HepG2 (cell line): Measurements from ENCODE around the gene SETD5. TPM values are rescaled to one million over a fixed set of nuclear protein-coding genes. Genes with fewer than 3 reads are reported as not detected.

Experiments
- ATRX ChIP-seq: sonication (generic); formaldehyde crosslinking; IDR thresholded peaks from 2 replicates; pipeline ENCODE4 v1.4.0; 2020; ENCODE audit warnings: missing genetic modification reagents, borderline replicate concordance
- CBFB ChIP-seq: sonication (generic); formaldehyde crosslinking; IDR thresholded peaks from 2 replicates; pipeline ENCODE4 v1.4.0; 2020; ENCODE audit warnings: missing genetic modification reagents
- CENPX ChIP-seq: sonication (generic); formaldehyde crosslinking; IDR thresholded peaks from 2 replicates; pipeline ENCODE4 v1.9.0; 2021; ENCODE audit warnings: mild to moderate bottlenecking, missing genetic modification reagents, moderate library complexity
- HMG20A ChIP-seq: IDR thresholded peaks from 2 replicates; pipeline ENCODE4 v1.6.1; 2016; ENCODE audit warnings: borderline replicate concordance
- HNRNPK ChIP-seq: fragments of 200-400 bp; formaldehyde crosslinking; IDR thresholded peaks from 2 replicates; pipeline ENCODE4 v1.6.1; 2018; ENCODE audit warnings: low read length, low read depth, moderate library complexity, mild to moderate bottlenecking; ENCODE audit not compliant: poor library complexity, severe bottlenecking
- HOXA7 ChIP-seq: sonication (generic); formaldehyde crosslinking; IDR thresholded peaks from 2 replicates; pipeline ENCODE4 v1.8.1; 2022; ENCODE audit warnings: mild to moderate bottlenecking, missing genetic modification reagents, moderate library complexity
- IRX3 ChIP-seq: sonication (generic); formaldehyde crosslinking; IDR thresholded peaks from 2 replicates; pipeline ENCODE4 v1.8.1; 2023; ENCODE audit warnings: mild to moderate bottlenecking, low read depth, missing genetic modification reagents, borderline replicate concordance
- KDM1A ChIP-seq: IDR thresholded peaks from 2 replicates; pipeline ENCODE4 v1.6.1; 2016; ENCODE audit warnings: missing compliant biosample characterization
- NR3C1 ChIP-seq: sonication (generic); formaldehyde crosslinking; IDR thresholded peaks from 2 replicates; pipeline ENCODE4 v1.4.0; 2020; ENCODE audit warnings: missing genetic modification reagents
- RXRB ChIP-seq: IDR thresholded peaks from 2 replicates; pipeline ENCODE4 v1.6.1; 2016; ENCODE audit warnings: borderline replicate concordance, missing genetic modification reagents, missing compliant biosample characterization
- SRY ChIP-seq: sonication (generic); formaldehyde crosslinking; IDR thresholded peaks from 2 replicates; pipeline ENCODE4 v1.8.0; 2022; ENCODE audit warnings: mild to moderate bottlenecking, missing genetic modification reagents
- STAT5B ChIP-seq: sonication (generic); formaldehyde crosslinking; IDR thresholded peaks from 2 replicates; pipeline ENCODE4 v1.4.0; 2020; ENCODE audit warnings: missing genetic modification reagents
- ZNF577 ChIP-seq: sonication (generic); formaldehyde crosslinking; IDR thresholded peaks from 2 replicates; pipeline ENCODE4 v1.4.0; 2020; ENCODE audit warnings: mild to moderate bottlenecking, low read depth, missing genetic modification reagents, borderline replicate concordance
- polyA plus RNA-seq, 8 experiments: library from polyadenylated mRNA; depleted of rRNA in 3 of 8; stranded (reverse) in 7 of 8; unstranded in 1 of 8; fragments of >200 nt; fragmentation: Illumina TruSeq in 4 of 8; extraction: Trizol in 4 of 8; gene quantifications; 2 replicates each; pipeline versions ENCODE4 v1.2.1 to v1.2.3, GENCODE V29; 2011 to 2016; ENCODE audit warnings: low read depth in 4 of 8, missing spikeins in 1 of 8, mixed read lengths in 1 of 8; ENCODE audit not compliant: insufficient read depth in 1 of 8
- total RNA-seq, 5 experiments: library from RNA; depleted of rRNA; stranded (reverse); fragments of >200 nt; fragmentation: Illumina TruSeq; extraction: Trizol; gene quantifications; 2 replicates each; pipeline ENCODE4 v1.2.3, GENCODE V29; 2016; ENCODE audit warnings: low read depth in 1 of 5
- TF ChIP-seq, protein P1 (sequence below): sonication (generic); formaldehyde crosslinking; IDR thresholded peaks from 2 replicates; pipeline ENCODE4 v1.5.0; 2020; ENCODE audit warnings: mild to moderate bottlenecking, missing genetic modification reagents, borderline replicate concordance
- TF ChIP-seq, protein P2 (sequence below): sonication (generic); formaldehyde crosslinking; IDR thresholded peaks from 2 replicates; pipeline ENCODE4 v1.5.1; 2020; ENCODE audit warnings: missing genetic modification reagents, mild to moderate bottlenecking, borderline replicate concordance
- TF ChIP-seq, protein P3 (sequence below): sonication (generic); formaldehyde crosslinking; IDR thresholded peaks from 2 replicates; pipeline ENCODE4 v1.8.1; 2023; ENCODE audit warnings: missing genetic modification reagents, inconsistent platforms, borderline replicate concordance
- TF ChIP-seq, protein P4 (sequence below): sonication (generic); formaldehyde crosslinking; conservative IDR thresholded peaks from 2 replicates; pipeline ENCODE4 v1.4.0; 2020; ENCODE audit warnings: missing genetic modification reagents

The SETD5 gene
- total and polyA plus RNA-seq, 2 of the 13 experiments (the other 11 are each of a cell fraction or from before 2014, with no cell fraction given) = 46.8 to 95.8 TPM

DNA sequence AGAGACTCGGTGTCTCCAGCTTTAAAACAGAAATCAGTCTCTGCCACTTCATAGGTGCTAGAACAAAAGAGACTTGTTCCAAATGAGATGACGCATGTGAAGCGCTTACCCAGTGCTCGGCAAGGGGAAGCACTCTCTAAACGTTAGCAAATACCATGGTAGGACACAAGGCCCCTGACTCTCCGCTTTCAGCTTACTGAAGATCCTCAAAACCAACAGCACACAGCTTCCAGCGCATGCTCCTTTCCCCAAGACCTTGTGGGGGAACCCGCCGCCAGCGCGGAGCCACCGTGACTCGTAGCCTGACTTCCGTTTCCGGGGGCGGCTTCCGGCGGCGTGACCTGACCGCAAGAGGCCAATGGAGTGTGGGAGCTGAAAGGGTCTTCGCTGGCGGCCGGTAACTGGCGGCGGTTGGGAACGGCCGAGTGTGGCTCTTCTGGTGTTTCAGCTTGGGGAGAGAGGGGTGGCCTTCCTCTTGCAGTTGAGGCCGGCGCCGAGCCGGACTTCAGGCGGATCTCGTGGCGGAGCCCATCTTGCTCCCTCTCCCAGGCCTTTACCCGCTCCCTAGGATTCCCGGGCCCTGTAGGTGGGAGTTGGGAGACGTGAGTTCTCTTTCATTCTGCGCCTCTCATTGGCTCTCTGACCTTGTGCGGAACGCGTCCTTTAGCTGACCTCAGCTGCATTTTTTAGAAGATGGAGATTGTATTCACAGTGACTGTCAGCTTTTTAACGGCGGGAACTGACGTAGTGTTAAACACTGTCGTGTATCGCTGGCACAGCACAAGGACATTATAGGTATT is 34.5 kb upstream of the SETD5 start, which contains the start of gene THUMPD3 (continued):
- TF ChIP-seq, protein P1, sequence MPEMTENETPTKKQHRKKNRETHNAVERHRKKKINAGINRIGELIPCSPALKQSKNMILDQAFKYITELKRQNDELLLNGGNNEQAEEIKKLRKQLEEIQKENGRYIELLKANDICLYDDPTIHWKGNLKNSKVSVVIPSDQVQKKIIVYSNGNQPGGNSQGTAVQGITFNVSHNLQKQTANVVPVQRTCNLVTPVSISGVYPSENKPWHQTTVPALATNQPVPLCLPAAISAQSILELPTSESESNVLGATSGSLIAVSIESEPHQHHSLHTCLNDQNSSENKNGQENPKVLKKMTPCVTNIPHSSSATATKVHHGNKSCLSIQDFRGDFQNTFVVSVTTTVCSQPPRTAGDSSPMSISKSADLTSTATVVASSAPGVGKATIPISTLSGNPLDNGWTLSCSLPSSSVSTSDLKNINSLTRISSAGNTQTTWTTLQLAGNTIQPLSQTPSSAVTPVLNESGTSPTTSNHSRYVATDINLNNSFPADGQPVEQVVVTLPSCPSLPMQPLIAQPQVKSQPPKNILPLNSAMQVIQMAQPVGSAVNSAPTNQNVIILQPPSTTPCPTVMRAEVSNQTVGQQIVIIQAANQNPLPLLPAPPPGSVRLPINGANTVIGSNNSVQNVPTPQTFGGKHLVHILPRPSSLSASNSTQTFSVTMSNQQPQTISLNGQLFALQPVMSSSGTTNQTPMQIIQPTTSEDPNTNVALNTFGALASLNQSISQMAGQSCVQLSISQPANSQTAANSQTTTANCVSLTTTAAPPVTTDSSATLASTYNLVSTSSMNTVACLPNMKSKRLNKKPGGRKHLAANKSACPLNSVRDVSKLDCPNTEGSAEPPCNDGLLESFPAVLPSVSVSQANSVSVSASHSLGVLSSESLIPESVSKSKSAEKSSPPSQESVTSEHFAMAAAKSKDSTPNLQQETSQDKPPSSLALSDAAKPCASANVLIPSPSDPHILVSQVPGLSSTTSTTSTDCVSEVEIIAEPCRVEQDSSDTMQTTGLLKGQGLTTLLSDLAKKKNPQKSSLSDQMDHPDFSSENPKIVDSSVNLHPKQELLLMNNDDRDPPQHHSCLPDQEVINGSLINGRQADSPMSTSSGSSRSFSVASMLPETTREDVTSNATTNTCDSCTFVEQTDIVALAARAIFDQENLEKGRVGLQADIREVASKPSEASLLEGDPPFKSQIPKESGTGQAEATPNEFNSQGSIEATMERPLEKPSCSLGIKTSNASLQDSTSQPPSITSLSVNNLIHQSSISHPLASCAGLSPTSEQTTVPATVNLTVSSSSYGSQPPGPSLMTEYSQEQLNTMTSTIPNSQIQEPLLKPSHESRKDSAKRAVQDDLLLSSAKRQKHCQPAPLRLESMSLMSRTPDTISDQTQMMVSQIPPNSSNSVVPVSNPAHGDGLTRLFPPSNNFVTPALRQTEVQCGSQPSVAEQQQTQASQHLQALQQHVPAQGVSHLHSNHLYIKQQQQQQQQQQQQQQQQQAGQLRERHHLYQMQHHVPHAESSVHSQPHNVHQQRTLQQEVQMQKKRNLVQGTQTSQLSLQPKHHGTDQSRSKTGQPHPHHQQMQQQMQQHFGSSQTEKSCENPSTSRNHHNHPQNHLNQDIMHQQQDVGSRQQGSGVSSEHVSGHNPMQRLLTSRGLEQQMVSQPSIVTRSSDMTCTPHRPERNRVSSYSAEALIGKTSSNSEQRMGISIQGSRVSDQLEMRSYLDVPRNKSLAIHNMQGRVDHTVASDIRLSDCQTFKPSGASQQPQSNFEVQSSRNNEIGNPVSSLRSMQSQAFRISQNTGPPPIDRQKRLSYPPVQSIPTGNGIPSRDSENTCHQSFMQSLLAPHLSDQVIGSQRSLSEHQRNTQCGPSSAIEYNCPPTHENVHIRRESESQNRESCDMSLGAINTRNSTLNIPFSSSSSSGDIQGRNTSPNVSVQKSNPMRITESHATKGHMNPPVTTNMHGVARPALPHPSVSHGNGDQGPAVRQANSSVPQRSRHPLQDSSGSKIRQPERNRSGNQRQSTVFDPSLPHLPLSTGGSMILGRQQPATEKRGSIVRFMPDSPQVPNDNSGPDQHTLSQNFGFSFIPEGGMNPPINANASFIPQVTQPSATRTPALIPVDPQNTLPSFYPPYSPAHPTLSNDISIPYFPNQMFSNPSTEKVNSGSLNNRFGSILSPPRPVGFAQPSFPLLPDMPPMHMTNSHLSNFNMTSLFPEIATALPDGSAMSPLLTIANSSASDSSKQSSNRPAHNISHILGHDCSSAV = no peak
- TF ChIP-seq HNRNPK = peak; percentile 6
- peak; percentile 83 for TF ChIP-seq IRX3 (CRISPR knock-in tag)
- no peak for TF ChIP-seq HMG20A
- TF ChIP-seq, protein P2, sequence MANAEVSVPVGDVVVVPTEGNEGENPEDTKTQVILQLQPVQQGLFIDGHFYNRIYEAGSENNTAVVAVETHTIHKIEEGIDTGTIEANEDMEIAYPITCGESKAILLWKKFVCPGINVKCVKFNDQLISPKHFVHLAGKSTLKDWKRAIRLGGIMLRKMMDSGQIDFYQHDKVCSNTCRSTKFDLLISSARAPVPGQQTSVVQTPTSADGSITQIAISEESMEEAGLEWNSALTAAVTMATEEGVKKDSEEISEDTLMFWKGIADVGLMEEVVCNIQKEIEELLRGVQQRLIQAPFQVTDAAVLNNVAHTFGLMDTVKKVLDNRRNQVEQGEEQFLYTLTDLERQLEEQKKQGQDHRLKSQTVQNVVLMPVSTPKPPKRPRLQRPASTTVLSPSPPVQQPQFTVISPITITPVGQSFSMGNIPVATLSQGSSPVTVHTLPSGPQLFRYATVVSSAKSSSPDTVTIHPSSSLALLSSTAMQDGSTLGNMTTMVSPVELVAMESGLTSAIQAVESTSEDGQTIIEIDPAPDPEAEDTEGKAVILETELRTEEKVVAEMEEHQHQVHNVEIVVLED (CRISPR knock-in tag) = peak; percentile 91; the same call in 1 of the 2 replicates
- TF ChIP-seq, protein P3, sequence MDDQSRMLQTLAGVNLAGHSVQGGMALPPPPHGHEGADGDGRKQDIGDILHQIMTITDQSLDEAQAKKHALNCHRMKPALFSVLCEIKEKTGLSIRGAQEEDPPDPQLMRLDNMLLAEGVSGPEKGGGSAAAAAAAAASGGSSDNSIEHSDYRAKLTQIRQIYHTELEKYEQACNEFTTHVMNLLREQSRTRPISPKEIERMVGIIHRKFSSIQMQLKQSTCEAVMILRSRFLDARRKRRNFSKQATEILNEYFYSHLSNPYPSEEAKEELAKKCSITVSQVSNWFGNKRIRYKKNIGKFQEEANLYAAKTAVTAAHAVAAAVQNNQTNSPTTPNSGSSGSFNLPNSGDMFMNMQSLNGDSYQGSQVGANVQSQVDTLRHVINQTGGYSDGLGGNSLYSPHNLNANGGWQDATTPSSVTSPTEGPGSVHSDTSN = no peak
- peak; percentile 89 for TF ChIP-seq SRY (CRISPR knock-in tag)
- TF ChIP-seq CENPX (CRISPR knock-in tag) = no peak
- no peak for TF ChIP-seq NR3C1
- TF ChIP-seq HOXA7 (CRISPR knock-in tag) = no peak
- TF ChIP-seq KDM1A (CRISPR knock-in tag) = no peak
- peak; percentile 96 for TF ChIP-seq CBFB (CRISPR knock-in tag)
- TF ChIP-seq STAT5B (CRISPR knock-in tag) = no peak
- TF ChIP-seq RXRB = peak; percentile 86
- TF ChIP-seq ATRX (CRISPR knock-in tag) = no peak
- TF ChIP-seq, protein P4, sequence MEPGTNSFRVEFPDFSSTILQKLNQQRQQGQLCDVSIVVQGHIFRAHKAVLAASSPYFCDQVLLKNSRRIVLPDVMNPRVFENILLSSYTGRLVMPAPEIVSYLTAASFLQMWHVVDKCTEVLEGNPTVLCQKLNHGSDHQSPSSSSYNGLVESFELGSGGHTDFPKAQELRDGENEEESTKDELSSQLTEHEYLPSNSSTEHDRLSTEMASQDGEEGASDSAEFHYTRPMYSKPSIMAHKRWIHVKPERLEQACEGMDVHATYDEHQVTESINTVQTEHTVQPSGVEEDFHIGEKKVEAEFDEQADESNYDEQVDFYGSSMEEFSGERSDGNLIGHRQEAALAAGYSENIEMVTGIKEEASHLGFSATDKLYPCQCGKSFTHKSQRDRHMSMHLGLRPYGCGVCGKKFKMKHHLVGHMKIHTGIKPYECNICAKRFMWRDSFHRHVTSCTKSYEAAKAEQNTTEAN = peak; percentile 84; the same call in 1 of the 2 replicates
- TF ChIP-seq ZNF577 (CRISPR knock-in tag) = no peak
